ENCODE measurements around the gene CEP72. TPM values are rescaled to one million over a fixed set of nuclear protein-coding genes. Genes with fewer than 3 reads are reported as not detected.
A peak's percentile ranks its signal among the peaks of the same experiment; 100 is the strongest.

The CEP72 gene
- total RNA-seq, 1 experiment from 2014 or later, result 16.4 TPM

GRCh38 chr5:608429-609370, 3.4 kb upstream of the CEP72 start:
- no peak overlapping the region for H3K4me3 Mint-ChIP-seq (ENCODE audit: unreplicated experiment)
- H3K9me3 Mint-ChIP-seq (ENCODE audit: unreplicated experiment), result no peaks in the 10 kb centered on the region
- H3K36me3 Mint-ChIP-seq (ENCODE audit: insufficient read depth, unreplicated experiment), result peaks cover 7% of the 10 kb centered on the region
- H3K27me3 Mint-ChIP-seq (ENCODE audit: insufficient read depth, unreplicated experiment), result no peaks in the 10 kb centered on the region
- CTCF ChIA-PET, result no interaction called here
- intact Hi-C loops (cut with micrococcal nuclease), result no loop called here
- no peak for TF ChIP-seq CTCF (IDR thresholded peaks at IDR 0.05; ENCODE audit: unreplicated experiment)
- no TSS peak for BruUV-seq (replicated peaks)
- no peak for DNase-seq (ENCODE audit: unreplicated experiment)
- POLR2A ChIA-PET, result no interaction called here
- H3K4me1 Mint-ChIP-seq (ENCODE audit: insufficient read depth, unreplicated experiment), result peaks cover 7% of the 10 kb centered on the region
- H3K27ac Mint-ChIP-seq (ENCODE audit: low read depth, unreplicated experiment), result no peak overlapping the region

GRCh38 chr5:609506-609905, 2.6 kb upstream of the CEP72 start:
- no peak overlapping the region for H3K4me3 Mint-ChIP-seq (ENCODE audit: unreplicated experiment)
- TF ChIP-seq CTCF (IDR thresholded peaks at IDR 0.05; ENCODE audit: unreplicated experiment), result no peak
- BruUV-seq (replicated peaks), result no TSS peak
- POLR2A ChIA-PET, result no interaction called here
- peaks cover 10% of the 10 kb centered on the region for H3K36me3 Mint-ChIP-seq (ENCODE audit: insufficient read depth, unreplicated experiment)
- intact Hi-C loops (cut with micrococcal nuclease), result no loop called here
- peaks cover 13% of the 10 kb centered on the region for H3K4me1 Mint-ChIP-seq (ENCODE audit: insufficient read depth, unreplicated experiment)
- no peak overlapping the region for H3K27ac Mint-ChIP-seq (ENCODE audit: low read depth, unreplicated experiment)
- CTCF ChIA-PET, result no interaction called here
- no peak for DNase-seq (ENCODE audit: unreplicated experiment)
- H3K27me3 Mint-ChIP-seq (ENCODE audit: insufficient read depth, unreplicated experiment), result no peaks in the 10 kb centered on the region
- H3K9me3 Mint-ChIP-seq (ENCODE audit: unreplicated experiment), result no peaks in the 10 kb centered on the region

GRCh38 chr5:610011-610743, 2.0 kb upstream of the CEP72 start:
- intact Hi-C loops (cut with micrococcal nuclease), result no loop called here
- Mint-ChIP-seq H3K27me3 (ENCODE audit: insufficient read depth, unreplicated experiment) (no peaks in the 10 kb centered on the region), H3K4me3 (ENCODE audit: unreplicated experiment) (peak overlapping the region; percentile 81), H3K27ac (ENCODE audit: low read depth, unreplicated experiment) (no peak overlapping the region), H3K4me1 (ENCODE audit: insufficient read depth, unreplicated experiment) (peaks cover 18% of the 10 kb centered on the region), H3K36me3 (ENCODE audit: insufficient read depth, unreplicated experiment) (peaks cover 13% of the 10 kb centered on the region), H3K9me3 (ENCODE audit: unreplicated experiment) (no peaks in the 10 kb centered on the region)
- ChIA-PET CTCF (no interaction called here), POLR2A (no interaction called here)
- no peak for TF ChIP-seq CTCF (IDR thresholded peaks at IDR 0.05; ENCODE audit: unreplicated experiment)
- no TSS peak for BruUV-seq (replicated peaks)
- no peak for DNase-seq (ENCODE audit: unreplicated experiment)
